GM19351 (cell line): ENCODE results near the gene COL5A1.

ENCODE experiments used
- ATAC-seq: cut with Tn5 transposase; IDR thresholded peaks from one replicate; pipeline ENCODE4 v1.9.1; 2021; ENCODE audit warnings: mild to moderate bottlenecking, moderate library complexity; ENCODE audit not compliant: unreplicated experiment

The COL5A1 gene

DNA sequence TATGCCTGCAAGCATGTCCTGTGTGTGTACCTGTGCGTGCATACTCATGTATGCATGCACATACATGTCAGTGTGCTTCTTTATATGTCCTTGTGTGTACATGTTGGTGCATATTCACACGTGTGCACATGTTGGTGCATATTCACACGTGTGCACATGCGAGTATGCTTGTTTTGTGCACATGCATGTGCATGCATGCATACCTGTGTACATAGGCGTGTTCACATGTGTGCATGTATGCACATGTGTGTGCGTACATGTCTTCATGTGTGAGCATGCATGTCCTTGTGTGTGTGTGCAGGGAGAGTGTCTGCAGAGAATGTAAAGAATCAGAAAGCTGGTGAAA is 166.8 kb downstream of the COL5A1 start:
- no peak for ATAC-seq

DNA sequence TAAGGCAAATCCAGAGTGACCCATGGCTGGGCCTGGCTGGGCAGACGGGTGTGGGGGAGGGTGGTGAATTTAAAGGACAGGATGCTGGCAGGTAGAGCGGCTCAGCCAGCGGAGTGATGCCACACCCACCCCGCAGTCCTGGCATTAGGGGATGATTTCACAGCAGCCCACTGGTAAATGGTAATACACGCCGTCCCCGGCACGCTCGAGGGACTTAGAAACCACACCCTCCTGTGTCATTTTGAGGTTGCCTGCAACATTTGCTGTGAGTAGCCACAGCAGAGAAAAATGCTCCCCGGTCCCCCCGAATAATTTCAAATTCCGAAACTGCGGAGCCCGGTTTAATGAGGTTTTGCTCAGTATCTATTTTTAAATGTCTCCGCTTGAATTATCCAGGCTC is 167.7 kb downstream of the COL5A1 start:
- no peak for ATAC-seq

DNA sequence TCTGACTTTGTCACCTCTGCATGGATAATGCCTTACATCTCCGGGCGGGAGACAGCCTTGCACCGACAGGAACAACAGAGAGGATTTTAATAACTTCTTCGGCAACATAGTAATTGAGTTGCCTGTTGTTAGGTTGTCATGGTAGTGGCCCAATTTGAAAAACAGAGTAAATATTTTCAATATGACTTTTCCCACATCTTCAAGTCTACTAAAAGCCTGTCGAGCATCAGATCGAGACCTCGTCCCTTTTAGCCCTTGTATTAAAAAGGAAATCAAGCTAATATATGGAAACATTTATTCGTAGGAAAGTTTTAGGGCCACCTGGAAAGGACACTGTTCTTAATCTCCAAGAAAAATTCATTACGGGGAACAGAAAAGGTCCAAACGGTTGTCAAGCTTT is 168.2 kb downstream of the COL5A1 start:
- no peak for ATAC-seq

DNA sequence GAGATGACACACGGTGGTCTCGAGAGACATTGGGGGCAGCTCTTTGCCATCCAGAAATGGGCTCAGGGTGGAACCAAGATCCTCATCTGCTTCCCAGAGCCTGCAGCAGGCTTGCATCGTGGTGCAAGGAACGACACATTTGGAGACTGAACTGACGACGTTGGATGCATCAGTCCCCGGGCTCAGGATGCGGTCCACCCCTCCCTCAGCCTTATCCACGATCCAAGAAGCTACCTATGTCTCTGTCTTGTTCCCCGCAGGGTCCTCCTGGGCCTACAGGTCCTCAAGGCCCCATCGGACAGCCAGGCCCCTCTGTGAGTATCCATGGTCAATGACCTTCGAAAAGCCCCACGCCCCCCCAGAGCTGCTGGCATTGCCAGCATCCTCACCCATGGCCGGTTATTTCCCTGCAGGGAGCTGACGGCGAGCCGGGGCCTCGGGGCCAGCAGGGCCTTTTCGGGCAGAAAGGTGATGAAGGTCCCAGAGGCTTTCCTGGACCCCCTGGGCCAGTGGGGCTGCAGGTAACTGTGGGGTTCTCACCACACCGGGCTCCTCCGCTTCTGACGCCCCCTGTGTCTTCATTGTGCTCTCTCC is 169.6 kb downstream of the COL5A1 start:
- no peak for ATAC-seq

DNA sequence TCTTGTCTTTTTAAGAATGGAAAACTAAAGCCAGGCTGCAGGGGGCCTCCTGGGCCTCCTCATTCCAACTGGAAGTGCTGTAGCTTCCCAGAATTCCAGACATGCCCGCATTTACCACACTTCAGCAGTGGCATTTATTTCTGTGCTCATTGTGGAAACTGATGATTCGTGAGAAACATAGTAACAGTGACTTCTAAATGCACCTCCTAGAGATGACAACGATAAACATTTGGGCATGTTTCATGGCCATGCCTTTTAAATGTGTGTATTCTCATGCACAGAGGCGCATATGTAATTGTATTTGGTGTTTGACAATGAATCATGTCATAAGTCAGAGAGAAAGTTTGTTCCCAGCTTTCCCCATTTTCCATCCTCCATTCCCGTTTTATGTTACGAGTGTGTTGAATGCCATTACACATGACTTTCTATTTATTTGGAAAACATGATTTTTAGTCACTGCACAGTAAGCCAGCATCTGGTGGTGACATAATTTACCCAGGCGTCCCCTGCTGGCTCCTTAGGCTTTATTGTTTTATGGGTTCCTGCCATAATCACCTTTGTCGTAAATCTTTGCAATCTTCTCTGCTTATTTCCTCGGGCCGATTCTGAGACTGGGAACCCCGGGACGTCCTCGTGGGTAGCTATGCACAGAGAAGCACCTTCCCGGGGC is 170.2 kb downstream of the COL5A1 start:
- no peak for ATAC-seq

DNA sequence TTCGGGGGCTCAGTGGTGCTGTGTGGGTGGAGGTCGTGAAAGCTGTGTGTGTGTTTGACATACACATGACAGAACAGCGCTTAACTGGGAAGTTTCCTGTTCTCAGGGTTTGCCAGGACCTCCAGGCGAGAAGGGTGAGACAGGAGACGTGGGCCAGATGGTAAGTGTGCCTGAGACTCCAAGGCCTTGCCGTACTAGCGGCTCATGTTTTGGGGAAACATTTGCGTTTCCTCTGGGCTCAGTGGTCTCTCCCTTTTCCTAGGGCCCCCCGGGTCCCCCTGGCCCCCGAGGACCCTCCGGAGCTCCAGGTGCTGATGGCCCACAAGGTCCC is 170.7 kb downstream of the COL5A1 start:
- no peak for ATAC-seq

DNA sequence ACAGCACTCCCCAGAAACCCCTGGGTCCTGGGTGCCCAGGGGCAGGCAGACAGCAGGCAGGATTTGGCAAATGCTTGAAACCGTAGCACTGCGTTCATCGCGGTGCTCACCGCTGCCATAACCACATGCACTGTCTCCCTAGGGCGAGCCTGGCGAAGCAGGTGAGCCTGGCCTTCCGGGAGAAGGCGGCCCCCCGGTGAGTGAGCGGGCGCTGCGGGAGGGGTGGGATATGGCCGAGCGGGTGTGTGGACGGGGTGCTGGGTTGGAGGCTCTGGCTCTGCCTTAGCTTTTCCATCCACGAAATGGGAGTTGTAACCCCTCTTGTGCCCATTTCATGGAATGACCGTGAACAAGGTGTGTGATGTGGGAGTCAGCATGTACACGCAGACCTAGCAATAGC is 172.2 kb downstream of the COL5A1 start:
- no peak for ATAC-seq

DNA sequence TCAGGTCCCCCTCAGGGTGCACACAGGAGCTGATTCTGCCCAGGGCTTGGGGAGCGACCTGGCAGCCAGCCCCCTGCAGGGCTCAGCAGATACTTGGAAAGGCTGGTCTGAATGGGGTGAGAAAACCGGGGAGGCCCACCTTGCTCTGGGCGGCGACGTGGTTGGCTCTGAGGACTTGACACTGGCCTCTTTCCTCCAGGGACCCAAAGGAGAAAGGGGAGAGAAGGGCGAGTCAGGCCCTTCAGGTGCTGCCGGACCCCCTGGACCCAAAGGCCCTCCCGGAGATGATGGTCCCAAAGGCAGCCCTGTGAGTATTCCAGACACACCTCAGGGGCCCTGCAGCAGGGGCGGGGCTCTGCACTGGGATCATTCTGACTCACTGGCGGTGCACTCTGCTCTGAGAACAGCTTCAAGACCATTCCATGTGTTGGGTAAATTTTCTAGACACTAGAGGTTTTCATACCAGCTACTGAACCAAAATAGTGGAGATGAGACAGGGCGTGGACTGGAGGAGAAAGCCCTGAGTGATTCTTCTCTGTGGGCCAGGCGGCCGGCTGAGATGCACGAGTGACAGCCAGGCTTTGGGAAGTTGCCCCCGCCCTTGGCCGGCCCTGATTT is 173.1 kb downstream of the COL5A1 start:
- no peak for ATAC-seq

DNA sequence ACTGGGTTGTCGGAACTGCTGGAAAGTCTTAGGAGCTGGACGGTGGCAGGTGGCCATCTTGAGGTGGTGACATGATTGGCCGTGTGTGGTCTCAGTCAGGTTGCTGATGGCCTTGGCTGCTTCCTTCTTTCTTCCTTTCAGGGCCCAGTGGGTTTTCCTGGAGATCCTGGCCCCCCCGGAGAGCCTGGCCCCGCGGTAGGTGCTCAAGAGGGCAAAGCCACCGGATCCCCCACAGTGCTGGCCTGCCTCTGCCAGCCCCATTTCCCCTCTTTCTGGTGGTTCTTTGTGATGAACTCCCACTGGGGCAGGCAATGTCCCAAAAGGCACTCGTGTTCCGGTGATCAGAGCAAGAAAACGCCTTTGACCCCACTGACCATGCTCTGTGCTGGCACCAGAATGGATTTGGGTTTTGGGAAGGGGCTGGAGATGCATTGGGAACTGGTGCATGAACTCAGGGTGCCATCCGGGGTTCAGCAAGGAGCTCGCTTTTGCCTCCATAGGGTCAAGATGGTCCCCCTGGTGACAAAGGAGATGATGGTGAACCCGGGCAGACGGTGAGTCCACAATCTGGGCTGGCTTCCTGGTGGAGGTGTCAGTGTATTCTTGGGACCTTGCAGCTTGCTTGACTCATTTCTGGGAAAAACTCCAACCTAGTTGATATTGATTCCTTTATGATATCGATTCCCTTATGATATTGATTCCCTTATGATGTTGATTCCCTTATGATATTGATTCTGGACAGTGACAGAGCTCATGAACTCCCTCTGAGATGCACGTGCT is 174.0 kb downstream of the COL5A1 start:
- ATAC-seq: no peak

DNA sequence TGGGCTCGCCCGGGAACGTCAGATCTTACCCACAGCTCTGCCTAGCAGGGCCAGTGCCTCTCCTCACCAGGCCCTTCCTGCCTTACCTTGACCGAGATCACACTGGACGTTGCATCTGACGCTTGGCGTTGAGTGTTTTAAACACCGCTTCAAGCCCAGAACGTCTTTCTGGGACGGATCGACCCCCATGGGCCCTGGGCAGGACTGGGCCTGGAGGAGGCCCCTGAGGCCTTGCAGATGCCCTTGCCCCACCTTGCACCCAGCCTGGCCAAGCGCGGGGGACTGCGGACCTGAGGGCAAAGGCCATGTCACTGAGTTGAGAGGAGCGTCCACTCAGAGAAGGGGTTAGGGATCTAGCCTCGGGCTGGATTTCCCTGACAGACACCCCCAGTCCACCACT is 174.7 kb downstream of the COL5A1 start:
- ATAC-seq: no peak

DNA sequence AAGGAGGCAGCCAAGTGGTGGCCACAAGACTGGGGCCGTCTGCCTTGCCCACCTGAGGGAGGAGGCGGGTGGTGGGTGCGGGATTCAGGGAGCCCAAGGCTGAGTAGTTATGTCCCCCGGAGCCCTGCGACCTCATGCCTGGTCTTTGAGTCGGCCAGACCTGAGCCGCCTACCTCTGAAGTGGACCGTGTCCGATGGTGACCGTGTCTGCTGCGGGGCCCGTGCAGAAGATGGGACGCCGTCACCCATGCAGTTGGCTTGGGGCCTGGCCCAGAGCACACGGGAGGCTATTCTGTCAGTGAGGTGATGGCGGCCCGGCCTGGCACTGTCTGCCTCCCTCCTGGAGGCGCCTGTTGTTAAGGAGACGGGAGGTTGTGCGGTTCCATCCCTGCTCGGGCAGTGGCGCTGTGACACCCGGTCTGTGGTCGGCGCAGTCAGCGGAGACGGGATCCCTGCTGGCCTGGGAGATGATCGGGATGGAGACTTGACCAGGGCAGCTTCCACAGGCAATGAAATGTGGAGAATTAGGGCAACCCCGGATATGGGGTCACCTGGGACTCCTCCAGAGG is 176.5 kb downstream of the COL5A1 start:
- no peak for ATAC-seq

DNA sequence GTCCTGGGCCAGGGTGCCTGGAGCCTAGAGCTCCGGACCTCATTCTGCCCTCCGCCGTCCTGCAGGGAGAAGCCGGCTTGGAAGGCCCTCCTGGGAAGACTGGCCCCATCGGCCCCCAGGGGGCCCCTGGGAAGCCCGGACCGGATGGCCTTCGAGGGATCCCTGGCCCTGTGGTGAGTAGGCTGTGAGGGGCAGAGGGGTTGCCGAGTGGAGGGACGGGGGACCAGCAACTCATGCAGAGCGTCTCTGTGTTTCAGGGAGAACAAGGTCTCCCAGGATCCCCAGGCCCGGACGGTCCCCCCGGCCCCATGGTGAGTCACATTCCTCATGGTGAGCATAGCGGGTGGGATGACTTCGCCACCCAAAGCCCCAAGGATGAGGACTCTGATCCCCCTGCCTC is 177.0 kb downstream of the COL5A1 start:
- ATAC-seq: no peak

DNA sequence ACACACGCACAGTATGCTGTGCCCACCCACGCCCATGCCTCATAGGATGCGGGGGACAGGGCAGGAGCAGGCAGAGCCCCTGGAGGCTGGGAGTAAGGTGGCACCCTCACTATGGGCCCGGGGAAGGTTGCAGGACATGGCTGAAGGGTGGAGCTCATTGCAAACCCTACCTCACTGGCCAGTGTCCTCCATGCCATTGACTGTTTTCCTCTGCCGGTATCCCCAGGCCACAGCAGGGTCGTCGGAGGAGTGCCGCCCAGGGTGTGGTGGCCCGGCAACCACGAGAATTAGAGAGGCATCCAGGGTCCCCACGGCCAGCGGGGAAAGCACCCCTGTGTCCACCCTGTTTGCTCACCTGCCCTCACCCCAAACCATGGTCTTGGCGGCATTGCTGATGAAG is 179.3 kb downstream of the COL5A1 start:
- no peak for ATAC-seq

DNA sequence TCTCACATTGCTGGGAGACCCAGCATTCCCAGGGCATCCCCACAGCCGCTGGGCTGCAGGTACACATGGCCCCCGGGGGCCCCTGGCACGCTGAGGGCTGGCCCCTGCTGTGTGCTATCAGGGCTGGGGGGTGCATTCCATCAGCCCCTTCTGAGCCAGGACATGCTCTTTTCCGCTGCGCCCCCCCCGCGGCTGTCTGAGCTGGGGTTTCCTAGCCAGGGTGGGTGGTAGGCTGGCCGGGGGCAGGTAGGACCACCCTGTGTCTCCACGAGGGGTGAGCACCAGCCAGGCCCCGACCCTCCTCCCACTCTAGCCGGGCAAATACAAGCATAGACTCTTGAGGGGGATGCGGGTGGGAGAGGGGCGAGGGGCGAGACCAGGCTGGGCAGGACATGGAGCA is 180.9 kb downstream of the COL5A1 start:
- no peak for ATAC-seq

DNA sequence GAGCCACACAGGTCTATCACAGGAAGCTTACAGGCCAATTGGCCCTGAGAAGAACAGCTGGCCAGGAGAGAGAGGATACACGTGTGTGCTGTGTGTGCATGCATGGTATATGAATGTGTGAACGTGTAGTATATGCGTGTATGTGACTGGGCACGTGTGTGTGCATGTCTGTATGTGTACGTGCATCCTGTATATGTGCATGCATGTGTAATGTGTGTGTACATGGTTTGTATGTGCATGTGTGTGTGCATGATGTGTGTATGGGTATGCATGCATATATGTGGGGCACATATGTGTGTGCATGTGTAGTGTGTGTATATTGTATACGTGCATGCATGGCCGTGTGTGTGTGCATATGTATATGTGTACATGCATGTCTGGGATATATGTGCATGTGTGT is 182.0 kb downstream of the COL5A1 start:
- no peak for ATAC-seq

DNA sequence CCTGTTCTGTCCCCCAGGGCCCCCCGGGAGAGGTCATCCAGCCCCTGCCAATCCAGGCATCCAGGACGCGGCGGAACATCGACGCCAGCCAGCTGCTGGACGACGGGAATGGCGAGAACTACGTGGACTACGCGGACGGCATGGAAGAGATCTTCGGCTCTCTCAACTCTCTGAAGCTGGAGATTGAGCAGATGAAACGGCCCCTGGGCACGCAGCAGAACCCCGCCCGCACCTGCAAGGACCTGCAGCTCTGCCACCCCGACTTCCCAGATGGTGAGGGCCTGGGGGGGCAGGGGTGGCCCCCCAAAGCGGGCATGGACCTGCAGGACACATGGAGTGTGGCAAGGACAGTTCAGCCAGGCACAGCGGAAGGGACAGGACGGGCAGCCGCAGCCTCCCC is 183.0 kb downstream of the COL5A1 start:
- ATAC-seq: no peak

DNA sequence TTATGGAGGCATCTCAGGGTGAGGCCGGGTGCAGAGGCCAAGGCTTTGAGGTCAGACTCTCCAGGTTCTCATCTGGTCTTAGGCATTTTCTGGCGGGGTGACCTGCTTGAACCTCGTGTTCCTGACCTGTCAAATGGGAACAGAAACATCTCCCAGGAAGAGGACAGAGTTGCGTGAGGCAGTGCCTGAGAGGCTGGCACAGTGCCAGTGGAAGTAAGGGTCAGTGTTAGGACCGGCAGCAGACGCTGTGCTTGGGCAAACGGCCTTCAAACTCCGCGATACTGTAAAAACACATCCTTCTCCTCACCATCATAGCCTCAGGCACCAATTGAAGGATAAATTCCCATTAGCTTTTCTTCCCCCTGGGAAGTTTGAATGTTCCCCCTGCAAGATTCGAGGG is 183.4 kb downstream of the COL5A1 start:
- ATAC-seq: no peak

DNA sequence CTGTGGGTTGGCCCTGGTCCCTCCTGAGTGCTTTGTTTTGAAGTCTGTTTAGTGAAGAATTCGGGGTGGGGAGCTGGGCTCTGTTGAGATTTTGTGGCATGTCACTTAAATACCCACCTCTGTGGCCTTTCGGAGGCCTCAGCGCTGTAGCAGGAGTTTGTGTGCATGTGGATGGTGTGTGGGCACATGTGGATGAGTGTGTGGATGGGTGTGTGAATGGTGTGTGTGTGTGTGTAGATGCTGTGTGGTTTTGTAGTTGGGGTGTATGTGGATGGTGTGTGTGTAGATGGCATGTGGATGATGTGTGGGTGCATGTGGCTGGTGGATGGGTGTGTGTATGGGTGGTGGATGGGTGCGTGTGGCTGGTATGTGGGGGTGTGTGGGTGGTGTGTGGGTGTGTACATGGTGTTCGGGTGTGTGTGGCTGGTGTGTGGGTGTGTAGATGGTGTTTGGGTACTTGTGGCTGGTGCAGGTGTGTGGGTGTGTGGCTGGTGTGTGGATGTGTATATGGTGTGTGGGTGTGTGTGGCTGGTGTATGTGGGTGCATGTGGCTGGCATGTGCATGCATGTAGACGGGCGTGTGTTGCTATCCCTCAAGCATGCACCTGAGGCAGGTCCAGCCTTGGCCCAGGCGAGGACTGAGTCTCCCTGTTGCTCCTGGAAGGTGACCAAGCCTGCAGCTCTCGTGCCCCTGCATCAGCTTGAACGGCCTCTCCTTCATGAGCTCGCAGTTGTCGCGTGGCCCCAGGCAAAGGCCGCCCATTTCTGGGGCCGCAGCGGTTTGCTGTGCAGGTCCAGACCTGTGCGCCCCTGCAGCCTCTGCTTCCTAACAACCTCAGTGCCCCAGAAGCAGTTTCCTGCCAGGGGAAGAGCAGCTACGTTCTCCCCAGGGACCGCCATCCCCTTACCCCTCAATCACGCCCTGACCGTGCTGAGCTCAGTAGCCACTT is 185.0 kb downstream of the COL5A1 start:
- ATAC-seq: no peak

DNA sequence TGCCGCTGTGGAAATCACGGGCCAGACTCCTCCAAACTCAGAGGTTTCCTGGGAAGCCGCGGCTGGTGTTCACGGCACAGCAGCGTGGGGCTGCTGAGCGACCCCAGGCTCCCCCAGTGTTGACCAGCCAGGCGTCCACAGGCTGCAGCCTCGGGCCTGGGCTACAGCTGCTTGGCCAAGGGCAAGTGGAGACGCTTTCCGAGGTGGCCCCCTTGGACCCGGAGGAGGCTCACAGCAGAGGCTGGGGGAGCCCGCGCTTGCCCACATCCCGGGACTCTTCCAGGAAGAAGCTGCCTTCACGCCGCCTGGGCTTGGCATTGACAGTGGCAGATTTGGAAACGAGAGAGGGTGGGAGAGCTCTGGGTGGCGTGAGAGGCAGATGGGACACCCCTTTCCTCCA is 186.0 kb downstream of the COL5A1 start:
- no peak for ATAC-seq

DNA sequence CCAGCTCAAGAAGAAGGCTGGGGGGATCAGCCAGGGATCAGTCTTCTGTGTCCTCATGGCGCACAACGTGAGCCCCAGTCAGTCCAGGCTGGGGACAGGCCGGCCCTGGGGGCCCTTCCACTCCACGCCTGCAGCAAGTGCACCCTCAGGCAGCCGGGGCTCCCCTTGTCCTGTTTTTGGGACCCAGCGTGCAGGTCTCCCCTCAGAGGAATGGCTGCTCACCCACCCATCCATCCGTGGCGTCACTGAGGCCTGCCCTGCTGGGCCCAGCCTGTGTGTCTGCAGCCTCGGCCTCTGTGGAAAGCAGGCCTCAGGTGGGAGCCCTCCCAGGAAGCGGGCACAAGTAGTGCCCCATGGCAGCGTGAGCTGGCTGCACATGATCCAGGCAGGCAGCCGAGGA is 186.4 kb downstream of the COL5A1 start:
- no peak for ATAC-seq

DNA sequence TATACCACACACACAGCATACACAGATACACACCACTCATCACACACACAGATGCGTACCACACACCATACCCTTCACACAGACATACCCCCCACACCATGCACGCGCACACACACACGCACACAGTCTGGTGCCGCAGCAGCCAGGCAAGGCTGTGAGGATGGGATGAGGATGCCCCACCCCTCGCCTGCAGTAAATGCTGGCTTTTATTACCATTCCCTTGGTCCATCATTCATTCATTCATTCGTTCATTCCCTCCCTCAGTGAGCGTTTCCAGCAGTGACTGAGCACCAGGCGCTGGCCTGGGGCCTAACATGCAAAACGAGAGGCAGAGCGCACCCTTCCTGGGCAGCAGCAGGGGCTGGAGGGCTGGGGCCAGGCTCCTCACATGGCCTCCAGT is 187.3 kb downstream of the COL5A1 start:
- no peak for ATAC-seq
